Activated T-cell treated with anti-CD3 and anti-CD28 coated beads for 48 hours (primary cell): ENCODE results near the gene NAE1.
"Not testable (repeated sequence)": the region's sequence is repeated elsewhere in the genome, so short reads cannot be mapped to it uniquely, and the experiment has no call there.

Experiments used
- DNase-seq: peaks from one replicate; pipeline ENCODE4 v3.0.0-alpha.2; 2020; ENCODE audit warnings: low read depth

The NAE1 gene

GRCh38 chr16:66830422-66831404 is at the start of gene NAE1:
Gene NAE1 (minus strand): TSS chr16:66830976. CDS start chr16:66830899, 77 bp downstream.
- peak; percentile 92 for DNase-seq

GRCh38 chr16:66878067-66878466 is 47.3 kb upstream of the NAE1 start:
- peak; percentile 72 for DNase-seq

GRCh38 chr16:66874079-66874775 is 43.5 kb upstream of the NAE1 start:
- no peak for DNase-seq

GRCh38 chr16:66873685-66874055 is 42.9 kb upstream of the NAE1 start:
- DNase-seq: no peak

- DNase-seq: peak; percentile 96
These were observed 42.3 kb upstream of the NAE1 start for GRCh38 chr16:66872943-66873684.

GRCh38 chr16:66872559-66872942 is 41.8 kb upstream of the NAE1 start:
- no peak for DNase-seq

GRCh38 chr16:66871840-66872239 is 41.1 kb upstream of the NAE1 start:
- DNase-seq: no peak

- not testable (repeated sequence) for DNase-seq
These were observed 40.6 kb upstream of the NAE1 start for GRCh38 chr16:66871363-66871762.

GRCh38 chr16:66869424-66869823 is 38.6 kb upstream of the NAE1 start:
- DNase-seq: no peak

- no peak for DNase-seq
These were observed 32.9 kb upstream of the NAE1 start for GRCh38 chr16:66863707-66864106.

GRCh38 chr16:66862023-66862520 is 31.3 kb upstream of the NAE1 start:
- DNase-seq: no peak

GRCh38 chr16:66859397-66860068 is 28.8 kb upstream of the NAE1 start:
- no peak for DNase-seq

- DNase-seq: no peak
These were observed 28.1 kb upstream of the NAE1 start for GRCh38 chr16:66858740-66859396.

- no peak for DNase-seq
These were observed 26.7 kb upstream of the NAE1 start for GRCh38 chr16:66857437-66857836.

- no peak for DNase-seq
These were observed 26.0 kb upstream of the NAE1 start for GRCh38 chr16:66856801-66857200.

GRCh38 chr16:66856184-66856730 is 25.5 kb upstream of the NAE1 start:
- DNase-seq: no peak

- DNase-seq: no peak
These were observed 22.7 kb upstream of the NAE1 start for GRCh38 chr16:66853261-66854139.

- no peak for DNase-seq
These were observed 20.6 kb upstream of the NAE1 start for GRCh38 chr16:66851166-66851964.
